Calu3 (cell line): ENCODE data around the gene LRRC31. TPM values are rescaled to one million over a fixed set of nuclear protein-coding genes. Genes with fewer than 3 reads are reported as not detected.

Source experiments
- BruUV-seq: library from RNA; stranded (reverse); fragments of 400-500 nt; replicated peaks from 2 replicates; lab custom pipeline; 2021; lab: Mats Ljungman, UMichigan
- CTCF ChIA-PET: fragments of 300-600 bp; sonication (Branson Sonifier 250); formaldehyde crosslinking; loops from one replicate; lab custom pipeline; 2022; ENCODE audit warnings: antibody characterized with exemption; lab: Charles Lee
- DNase-seq: peaks from one replicate; pipeline ENCODE4 v3.0.0; 2022
- H3K27ac Mint-ChIP-seq: one replicate; pipeline ENCODE4 v1.8.0; 2022; ENCODE audit warnings: mixed read lengths; ENCODE audit not compliant: unreplicated experiment
- H3K27me3 Mint-ChIP-seq: one replicate; pipeline ENCODE4 v1.8.0; 2022; ENCODE audit warnings: mixed read lengths; ENCODE audit not compliant: unreplicated experiment
- H3K36me3 Mint-ChIP-seq: one replicate; pipeline ENCODE4 v1.8.0; 2022; ENCODE audit warnings: mild to moderate bottlenecking, moderate library complexity, mixed read lengths; ENCODE audit not compliant: insufficient read depth, unreplicated experiment
- H3K4me1 Mint-ChIP-seq: one replicate; pipeline ENCODE4 v1.8.0; 2022; ENCODE audit warnings: mild to moderate bottlenecking, low read depth, mixed read lengths; ENCODE audit not compliant: unreplicated experiment
- H3K4me3 Mint-ChIP-seq: one replicate; pipeline ENCODE4 v1.8.0; 2022; ENCODE audit warnings: mild to moderate bottlenecking, low read depth, moderate library complexity, mixed read lengths; ENCODE audit not compliant: unreplicated experiment
- H3K9me3 Mint-ChIP-seq: one replicate; pipeline ENCODE4 v1.8.0; 2022; ENCODE audit warnings: low read depth, mixed read lengths; ENCODE audit not compliant: unreplicated experiment
- CTCF ChIP-seq: fragments of 200-600 bp; IDR thresholded peaks from one replicate; pipeline ENCODE4 v1.8.0; 2022; ENCODE audit warnings: antibody characterized with exemption; ENCODE audit not compliant: unreplicated experiment
- intact Hi-C: fragments of 100-400 bp; cut with micrococcal nuclease; formaldehyde crosslinking; loops from one replicate; pipeline ENCODE4 v1.10.0; 2022; ENCODE audit not compliant: unreplicated experiment
- total RNA-seq: library from RNA; stranded (reverse); gene quantifications from 2 replicates; pipeline ENCODE4 v1.2.3, GENCODE V29; 2022

Gene LRRC31
- total RNA-seq, 1 experiment from 2014 or later = 2.8 TPM

GRCh38 chr3:169846458-169847193 lies 23.1 kb downstream of the LRRC31 start:
- Mint-ChIP-seq H3K9me3 (no peaks in the 10 kb centered on the region), H3K27ac (no peak overlapping the region), H3K36me3 (no peaks in the 10 kb centered on the region), H3K4me1 (no peaks in the 10 kb centered on the region), H3K4me3 (no peak overlapping the region), H3K27me3 (no peaks in the 10 kb centered on the region)
- intact Hi-C loops = no loop called here
- no peak for TF ChIP-seq CTCF
- no peak for DNase-seq
- no TSS peak for BruUV-seq
- CTCF ChIA-PET = no interaction called here

- BruUV-seq = no TSS peak
- H3K4me3 Mint-ChIP-seq = no peak overlapping the region
Measured at GRCh38 chr3:169842960-169843359, 26.8 kb downstream of the LRRC31 start.

GRCh38 chr3:169841171-169841570 lies 28.6 kb downstream of the LRRC31 start:
- Mint-ChIP-seq H3K27ac (no peak overlapping the region), H3K4me3 (no peak overlapping the region), H3K4me1 (peaks cover 8% of the 10 kb centered on the region), H3K27me3 (no peaks in the 10 kb centered on the region), H3K36me3 (no peaks in the 10 kb centered on the region), H3K9me3 (no peaks in the 10 kb centered on the region)
- BruUV-seq = no TSS peak
- CTCF ChIA-PET = interaction anchor here (0.6 to 0.9 kb wide), 2 partner anchors 11 to 40 kb away, joined by 3 to 4 read pairs; no protein-coding TSS in a partner anchor
- no peak for DNase-seq
- no peak for TF ChIP-seq CTCF
- intact Hi-C loops = no loop called here

More at GRCh38 chr3:169842960-169843359, 26.8 kb downstream of the LRRC31 start:
- H3K36me3 Mint-ChIP-seq = no peaks in the 10 kb centered on the region
- no peak for DNase-seq
- no peak overlapping the region for H3K27ac Mint-ChIP-seq
- no peaks in the 10 kb centered on the region for H3K27me3 Mint-ChIP-seq
- peaks cover 8% of the 10 kb centered on the region for H3K4me1 Mint-ChIP-seq
- intact Hi-C loops = no loop called here
- TF ChIP-seq CTCF = no peak
- H3K9me3 Mint-ChIP-seq = no peaks in the 10 kb centered on the region
- CTCF ChIA-PET = no interaction called here

- no peak for DNase-seq
- Mint-ChIP-seq H3K27ac (no peak overlapping the region), H3K27me3 (no peaks in the 10 kb centered on the region), H3K4me3 (no peak overlapping the region), H3K36me3 (no peaks in the 10 kb centered on the region), H3K4me1 (peaks cover 8% of the 10 kb centered on the region), H3K9me3 (no peaks in the 10 kb centered on the region)
- BruUV-seq = no TSS peak
- CTCF ChIA-PET = no interaction called here
- TF ChIP-seq CTCF = no peak
- intact Hi-C loops = no loop called here
Measured at GRCh38 chr3:169838511-169839030, 31.2 kb downstream of the LRRC31 start.
